SHP77 (cell line): ENCODE measurements around the gene ATP8B2.
A peak's percentile ranks its signal among the peaks of the same experiment; 100 is the strongest.
"Not testable (repeated sequence)": the region's sequence is repeated elsewhere in the genome, so short reads cannot be mapped to it uniquely, and the experiment has no call there.

Experiments
- DNase-seq, 2 experiments: peaks; one replicate each; lab custom pipeline; 2025; lab: John Stamatoyannopoulos, UW

ATP8B2 gene

GRCh38 chr1:154346276-154346917 lies 21.1 kb downstream of the ATP8B2 start:
- no peak for DNase-seq

- no peak for DNase-seq
Measured at GRCh38 chr1:154347961-154348360, 22.6 kb downstream of the ATP8B2 start.

GRCh38 chr1:154348429-154349076 lies 23.2 kb downstream of the ATP8B2 start:
- DNase-seq = no peak

- no peak for DNase-seq
Measured at GRCh38 chr1:154349121-154349520, 23.8 kb downstream of the ATP8B2 start.

- no peak for DNase-seq
Measured at GRCh38 chr1:154350383-154350782, 25.1 kb downstream of the ATP8B2 start.

GRCh38 chr1:154351363-154352068 lies 26.2 kb downstream of the ATP8B2 start:
- peak; percentile 62 to 78 for DNase-seq

- DNase-seq = no peak
Measured at GRCh38 chr1:154352245-154352580, 26.9 kb downstream of the ATP8B2 start.

- no peak for DNase-seq
Measured at GRCh38 chr1:154352581-154353459, 27.5 kb downstream of the ATP8B2 start.

- no peak for DNase-seq
Measured at GRCh38 chr1:154353460-154353904, 28.2 kb downstream of the ATP8B2 start.

- DNase-seq = no peak
Measured at GRCh38 chr1:154353966-154354365, 28.6 kb downstream of the ATP8B2 start.

GRCh38 chr1:154358519-154358918 lies 33.2 kb downstream of the ATP8B2 start:
- no peak for DNase-seq

GRCh38 chr1:154360288-154360687 lies 35.0 kb downstream of the ATP8B2 start:
- DNase-seq = no peak

GRCh38 chr1:154360881-154361280 lies 35.6 kb downstream of the ATP8B2 start:
- not testable (repeated sequence) for DNase-seq

GRCh38 chr1:154361357-154361756 lies 36.0 kb downstream of the ATP8B2 start:
- DNase-seq = no peak

GRCh38 chr1:154371436-154371835 lies 46.1 kb downstream of the ATP8B2 start:
- DNase-seq = no peak

- DNase-seq = not testable (repeated sequence)
Measured at GRCh38 chr1:154373777-154374357, 48.5 kb downstream of the ATP8B2 start.

- DNase-seq = no peak
Measured at GRCh38 chr1:154379301-154379700, 54.0 kb downstream of the ATP8B2 start.

GRCh38 chr1:154384650-154385489 lies 59.5 kb downstream of the ATP8B2 start:
- no peak for DNase-seq

GRCh38 chr1:154386643-154387352 lies 61.5 kb downstream of the ATP8B2 start:
- DNase-seq = no peak

- DNase-seq = no peak
Measured at GRCh38 chr1:154391086-154391770, 65.9 kb downstream of the ATP8B2 start.
